GM18498 (cell line): Measurements from ENCODE around the gene TRIM16.
"Not testable (repeated sequence)": the region's sequence is repeated elsewhere in the genome, so short reads cannot be mapped to it uniquely, and the experiment has no call there.

Source experiments
- ATAC-seq: cut with Tn5 transposase; IDR thresholded peaks from one replicate; pipeline ENCODE4 v1.9.1; 2021; ENCODE audit warnings: mild to moderate bottlenecking, moderate library complexity; ENCODE audit not compliant: unreplicated experiment

Gene TRIM16

GRCh38 chr17:15619331-15620058 lies 64.6 kb downstream of the TRIM16 start, which contains the start of gene FBXW10B:
Gene FBXW10B, minus strand, starts transcription at chr17:15619704. Its CDS starts 192 bp downstream, at chr17:15619512.
- ATAC-seq: not testable (repeated sequence)

- ATAC-seq: not testable (repeated sequence)
Observed at GRCh38 chr17:15616828-15617227, 67.3 kb downstream of the TRIM16 start.

- not testable (repeated sequence) for ATAC-seq
Observed at GRCh38 chr17:15615850-15616249, 68.3 kb downstream of the TRIM16 start.

- not testable (repeated sequence) for ATAC-seq
Observed at GRCh38 chr17:15613111-15613510, 71.0 kb downstream of the TRIM16 start.

- ATAC-seq: not testable (repeated sequence)
Observed at GRCh38 chr17:15592960-15593359, 91.2 kb downstream of the TRIM16 start.

GRCh38 chr17:15591986-15592385 lies 92.1 kb downstream of the TRIM16 start:
- ATAC-seq: not testable (repeated sequence)

GRCh38 chr17:15590844-15591243 lies 93.3 kb downstream of the TRIM16 start:
- not testable (repeated sequence) for ATAC-seq

GRCh38 chr17:15589544-15590536 lies 94.3 kb downstream of the TRIM16 start:
- peak; percentile 63 for ATAC-seq

GRCh38 chr17:15588017-15588416 lies 96.1 kb downstream of the TRIM16 start:
- not testable (repeated sequence) for ATAC-seq

GRCh38 chr17:15583313-15583712 lies 100.8 kb downstream of the TRIM16 start:
- ATAC-seq: not testable (repeated sequence)

GRCh38 chr17:15581462-15581861 lies 102.6 kb downstream of the TRIM16 start:
- not testable (repeated sequence) for ATAC-seq
